GM13977 (cell line): ENCODE data around the gene RPS6KA1.

Experiments used
- DNase-seq: peaks from one replicate; pipeline ENCODE4 v3.0.0; 2012; ENCODE audit warnings: low spot score
- in situ Hi-C: fragments of 300-500 bp; cut with MboI; formaldehyde crosslinking; loops from one replicate; pipeline ENCODE4 v1.12.0; 2022; ENCODE audit warnings: low sequenced_read_pairs, low pct_unique_long_range_greater_than_20kb, mixed read lengths, inconsistent platforms; ENCODE audit not compliant: unreplicated experiment
- TF ChIP-seq, protein P1 (sequence below): IDR thresholded peaks from 2 replicates; pipeline ENCODE4 v1.5.1; 2012; ENCODE audit warnings: mild to moderate bottlenecking, control low read depth; ENCODE audit not compliant: insufficient read depth; ENCODE audit errors: extremely low read depth, missing control alignments

RPS6KA1 gene

GRCh38 chr1:26518355-26518754 lies 11.2 kb upstream of the RPS6KA1 start:
- TF ChIP-seq, protein P1, sequence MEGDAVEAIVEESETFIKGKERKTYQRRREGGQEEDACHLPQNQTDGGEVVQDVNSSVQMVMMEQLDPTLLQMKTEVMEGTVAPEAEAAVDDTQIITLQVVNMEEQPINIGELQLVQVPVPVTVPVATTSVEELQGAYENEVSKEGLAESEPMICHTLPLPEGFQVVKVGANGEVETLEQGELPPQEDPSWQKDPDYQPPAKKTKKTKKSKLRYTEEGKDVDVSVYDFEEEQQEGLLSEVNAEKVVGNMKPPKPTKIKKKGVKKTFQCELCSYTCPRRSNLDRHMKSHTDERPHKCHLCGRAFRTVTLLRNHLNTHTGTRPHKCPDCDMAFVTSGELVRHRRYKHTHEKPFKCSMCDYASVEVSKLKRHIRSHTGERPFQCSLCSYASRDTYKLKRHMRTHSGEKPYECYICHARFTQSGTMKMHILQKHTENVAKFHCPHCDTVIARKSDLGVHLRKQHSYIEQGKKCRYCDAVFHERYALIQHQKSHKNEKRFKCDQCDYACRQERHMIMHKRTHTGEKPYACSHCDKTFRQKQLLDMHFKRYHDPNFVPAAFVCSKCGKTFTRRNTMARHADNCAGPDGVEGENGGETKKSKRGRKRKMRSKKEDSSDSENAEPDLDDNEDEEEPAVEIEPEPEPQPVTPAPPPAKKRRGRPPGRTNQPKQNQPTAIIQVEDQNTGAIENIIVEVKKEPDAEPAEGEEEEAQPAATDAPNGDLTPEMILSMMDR, result no peak
- in situ Hi-C loops, result no loop called here
- no peak for DNase-seq

DNA sequence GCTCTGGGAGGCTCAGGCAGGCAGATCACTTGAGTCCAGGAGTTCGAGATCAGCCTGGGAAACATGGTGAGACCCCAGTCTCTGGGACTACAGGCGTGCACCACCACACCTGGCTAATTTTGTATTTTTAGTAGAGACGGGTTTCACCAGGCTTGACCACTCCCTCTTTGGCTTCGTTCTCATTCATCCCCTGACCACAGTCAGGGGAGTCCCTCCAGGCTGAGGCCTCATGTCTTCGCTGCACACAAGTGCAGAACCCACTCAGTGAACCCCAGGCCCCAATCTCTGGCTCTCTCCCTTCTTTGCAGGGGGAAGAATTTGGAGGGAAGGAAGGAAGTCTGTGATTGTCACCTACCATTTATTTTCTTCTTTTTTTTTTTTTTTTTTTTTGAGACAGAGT lies 9.2 kb upstream of the RPS6KA1 start:
- TF ChIP-seq, protein P1, result no peak
- in situ Hi-C loops, result no loop called here
- no peak for DNase-seq

DNA sequence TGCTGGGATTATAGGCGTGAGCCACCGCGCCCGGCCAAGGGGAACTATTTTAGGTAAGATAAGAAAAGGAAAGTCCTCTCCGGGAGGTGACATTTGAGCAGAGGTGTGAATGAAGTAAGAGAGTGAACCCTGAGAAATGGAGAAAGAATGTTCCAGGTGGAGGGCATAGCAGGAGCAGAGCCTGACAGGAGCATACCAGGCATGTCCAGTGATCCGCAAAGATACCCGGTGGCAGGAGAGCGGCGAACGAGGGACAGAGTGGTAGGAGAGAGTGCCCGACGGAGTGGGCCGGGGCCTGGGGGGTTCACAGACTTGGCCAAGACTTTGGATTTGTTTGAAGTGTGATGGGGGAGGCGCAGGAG lies 7.9 kb upstream of the RPS6KA1 start:
- no peak for DNase-seq
- TF ChIP-seq, protein P1, result no peak
- in situ Hi-C loops, result no loop called here

GRCh38 chr1:26522073-26522472 lies 7.5 kb upstream of the RPS6KA1 start:
- in situ Hi-C loops, result no loop called here
- no peak for DNase-seq
- TF ChIP-seq, protein P1, result no peak

DNA sequence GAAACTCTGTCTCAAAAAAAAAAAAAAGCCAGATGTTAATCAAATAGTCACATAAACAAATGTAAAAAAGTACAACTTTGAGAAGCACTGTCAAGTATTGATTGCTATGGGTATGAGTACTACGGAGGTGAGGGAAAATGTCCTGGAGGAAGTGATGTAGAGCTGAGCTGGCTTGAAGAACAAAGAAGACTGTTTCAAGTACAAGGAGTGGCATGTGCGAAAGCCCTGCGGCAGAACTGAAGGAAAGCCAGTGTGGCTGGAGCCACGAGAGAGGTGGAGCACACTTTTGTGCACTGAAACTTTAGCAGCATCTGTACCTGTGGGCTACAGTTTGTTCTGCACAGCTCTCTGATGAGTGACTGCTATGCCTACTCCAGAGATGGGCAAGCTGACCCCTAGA lies 5.4 kb upstream of the RPS6KA1 start:
- no peak for DNase-seq
- in situ Hi-C loops, result no loop called here
- TF ChIP-seq, protein P1, result no peak

- no peak for DNase-seq
- TF ChIP-seq, protein P1, result no peak
- in situ Hi-C loops, result no loop called here
Measured at GRCh38 chr1:26526287-26526686, 3.3 kb upstream of the RPS6KA1 start.

- TF ChIP-seq, protein P1, result no peak
- in situ Hi-C loops, result no loop called here
- DNase-seq, result no peak
Measured at GRCh38 chr1:26529405-26529654, 231 bp upstream of the RPS6KA1 start.
